Neural crest cell (in vitro differentiated cells): ENCODE measurements around the gene PMEPA1. TPM values are rescaled to one million over a fixed set of nuclear protein-coding genes. Genes with fewer than 3 reads are reported as not detected.
A peak's percentile ranks its signal among the peaks of the same experiment; 100 is the strongest.

Experiments used
- DNase-seq: peaks from one replicate; pipeline ENCODE4 v3.0.0; 2021; ENCODE audit warnings: low read depth, mixed read lengths, low spot score
- H3K27ac Mint-ChIP-seq: one replicate; pipeline ENCODE4 v1.8.0; 2021; ENCODE audit warnings: mild to moderate bottlenecking, mixed read lengths; ENCODE audit not compliant: unreplicated experiment
- H3K27me3 Mint-ChIP-seq: 2 replicates; pipeline ENCODE4 v1.8.0; 2021; ENCODE audit warnings: low read depth, mild to moderate bottlenecking, mixed read lengths
- H3K36me3 Mint-ChIP-seq: 2 replicates; pipeline ENCODE4 v1.8.0; 2021; ENCODE audit warnings: low read depth, mild to moderate bottlenecking, mixed read lengths
- H3K4me1 Mint-ChIP-seq: 2 replicates; pipeline ENCODE4 v1.8.0; 2021; ENCODE audit warnings: mixed read lengths
- H3K4me3 Mint-ChIP-seq: one replicate; pipeline ENCODE4 v1.8.0; 2021; ENCODE audit warnings: mild to moderate bottlenecking, mixed read lengths
- H3K9me3 Mint-ChIP-seq: 2 replicates; pipeline ENCODE4 v1.8.0; 2021; ENCODE audit warnings: mixed read lengths
- total RNA-seq: library from RNA; stranded (reverse); gene quantifications from 2 replicates; pipeline ENCODE4 v1.2.1, GENCODE V29; 2021
- TF ChIP-seq, protein P1 (sequence below): fragments of 200-600 bp; sonication (generic); conservative IDR thresholded peaks from 2 replicates; pipeline ENCODE4 v1.5.0; 2021; ENCODE audit warnings: antibody characterized with exemption, mild to moderate bottlenecking

The PMEPA1 gene
- total RNA-seq, 1 donor from 2014 or later = 3.2 TPM

DNA sequence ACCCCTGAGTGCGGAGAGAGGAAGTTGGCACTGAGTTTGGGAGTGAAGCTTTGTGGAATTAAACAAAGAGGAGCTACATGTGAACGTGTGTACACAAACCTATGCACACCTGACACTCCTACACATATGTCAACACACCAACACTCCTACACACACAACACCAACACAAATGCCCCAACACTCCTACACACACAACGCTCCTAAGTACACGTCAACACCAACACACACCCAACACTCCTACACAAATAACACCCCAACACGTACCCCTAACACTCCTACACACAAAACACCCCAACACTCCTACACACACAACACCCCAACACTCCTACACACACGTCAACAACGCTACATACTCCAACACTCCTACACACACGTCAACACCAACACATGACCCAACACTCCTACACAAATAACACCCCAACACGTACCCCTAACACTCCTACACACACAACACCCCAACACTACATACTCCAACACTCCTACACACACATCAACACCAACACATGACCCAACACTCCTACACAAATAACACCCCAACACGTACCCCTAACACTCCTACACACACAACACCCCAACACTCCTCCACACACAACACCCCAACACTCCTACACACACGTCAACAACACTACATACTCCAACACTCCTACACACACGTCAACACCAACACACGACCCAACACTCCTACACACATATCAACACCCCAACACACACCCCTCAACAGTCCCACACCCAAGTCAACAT lies 49.5 kb downstream of the PMEPA1 start:
- no peak for DNase-seq
- Mint-ChIP-seq H3K9me3 (no peaks in the 10 kb centered on the region), H3K27me3 (no peaks in the 10 kb centered on the region), H3K36me3 (no peaks in the 10 kb centered on the region), H3K27ac (no peak overlapping the region), H3K4me3 (no peak overlapping the region), H3K4me1 (peaks cover 4% of the 10 kb centered on the region)
- TF ChIP-seq, protein P1, sequence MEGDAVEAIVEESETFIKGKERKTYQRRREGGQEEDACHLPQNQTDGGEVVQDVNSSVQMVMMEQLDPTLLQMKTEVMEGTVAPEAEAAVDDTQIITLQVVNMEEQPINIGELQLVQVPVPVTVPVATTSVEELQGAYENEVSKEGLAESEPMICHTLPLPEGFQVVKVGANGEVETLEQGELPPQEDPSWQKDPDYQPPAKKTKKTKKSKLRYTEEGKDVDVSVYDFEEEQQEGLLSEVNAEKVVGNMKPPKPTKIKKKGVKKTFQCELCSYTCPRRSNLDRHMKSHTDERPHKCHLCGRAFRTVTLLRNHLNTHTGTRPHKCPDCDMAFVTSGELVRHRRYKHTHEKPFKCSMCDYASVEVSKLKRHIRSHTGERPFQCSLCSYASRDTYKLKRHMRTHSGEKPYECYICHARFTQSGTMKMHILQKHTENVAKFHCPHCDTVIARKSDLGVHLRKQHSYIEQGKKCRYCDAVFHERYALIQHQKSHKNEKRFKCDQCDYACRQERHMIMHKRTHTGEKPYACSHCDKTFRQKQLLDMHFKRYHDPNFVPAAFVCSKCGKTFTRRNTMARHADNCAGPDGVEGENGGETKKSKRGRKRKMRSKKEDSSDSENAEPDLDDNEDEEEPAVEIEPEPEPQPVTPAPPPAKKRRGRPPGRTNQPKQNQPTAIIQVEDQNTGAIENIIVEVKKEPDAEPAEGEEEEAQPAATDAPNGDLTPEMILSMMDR = no peak

DNA sequence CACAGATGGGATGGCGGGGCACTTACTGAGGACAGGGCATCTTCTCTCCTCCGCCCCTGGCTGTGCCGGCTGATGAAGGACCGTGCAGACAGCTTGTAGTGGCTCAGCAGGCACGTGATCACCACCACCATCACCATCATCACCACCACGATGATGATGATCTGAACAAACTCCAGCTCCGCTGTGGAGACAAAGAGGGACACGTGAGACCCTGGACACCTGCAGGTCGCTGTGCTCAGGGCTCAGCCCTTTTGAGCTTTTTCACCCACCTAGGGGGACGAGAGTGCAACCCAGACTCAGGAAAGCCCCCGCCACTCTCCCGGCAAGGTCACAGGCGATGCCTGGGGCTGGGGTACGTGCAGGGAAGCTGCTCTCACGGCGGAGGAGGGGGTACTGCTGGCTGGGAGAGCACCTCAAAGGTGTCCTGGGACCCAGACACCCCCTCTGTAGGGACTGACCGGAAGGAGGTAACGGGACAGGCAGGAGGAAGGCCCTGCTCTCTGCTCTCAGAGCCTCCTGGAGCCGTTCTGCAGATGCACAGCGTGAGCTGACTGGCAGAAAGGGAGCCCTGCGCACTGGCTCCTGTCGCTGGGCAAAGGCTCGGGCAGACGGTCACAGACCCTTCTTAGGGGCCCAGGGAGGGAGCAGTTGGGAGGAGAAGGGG lies 50.2 kb downstream of the PMEPA1 start:
- H3K27ac Mint-ChIP-seq = no peak overlapping the region

DNA sequence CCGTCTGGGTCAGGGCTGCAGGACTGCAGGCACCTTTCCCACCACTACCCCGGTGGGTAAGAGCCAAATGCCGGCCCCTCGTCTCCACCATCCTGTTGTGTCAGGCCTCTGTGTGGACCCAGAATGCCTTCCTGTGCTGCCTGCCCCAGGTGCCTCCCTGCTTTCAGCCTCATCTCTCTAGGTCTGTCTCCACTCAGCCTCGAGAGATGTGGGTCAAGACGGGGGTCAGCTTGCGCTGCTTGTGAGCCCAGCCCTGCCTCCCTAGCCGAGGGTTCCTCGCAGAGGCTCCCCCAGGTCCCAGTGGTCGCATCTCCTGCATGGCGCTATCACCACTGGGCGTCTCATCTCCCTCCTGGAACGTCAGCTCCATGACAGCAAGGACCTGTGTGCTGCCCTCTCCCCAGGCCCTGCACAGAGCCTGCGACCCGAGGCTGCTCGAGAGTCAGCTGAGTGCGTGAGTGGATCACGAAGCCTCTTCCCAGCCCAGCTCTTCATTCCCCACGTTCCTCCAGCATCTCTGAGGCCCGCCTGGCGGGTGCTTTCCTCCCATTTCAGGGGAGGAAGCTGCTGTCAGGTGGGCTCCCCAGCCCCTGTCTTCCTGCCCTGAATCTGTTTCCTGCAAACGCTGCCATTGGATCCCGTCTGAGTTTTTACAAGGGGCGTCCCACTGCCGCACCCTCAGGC lies 50.8 kb downstream of the PMEPA1 start:
- TF ChIP-seq, protein P1 = no peak
- no peaks in the 10 kb centered on the region for H3K9me3 Mint-ChIP-seq
- no peaks in the 10 kb centered on the region for H3K36me3 Mint-ChIP-seq
- H3K27ac Mint-ChIP-seq = peak overlapping the region; percentile 27
- peaks cover 3% of the 10 kb centered on the region for H3K27me3 Mint-ChIP-seq
- H3K4me1 Mint-ChIP-seq = peaks cover 9% of the 10 kb centered on the region
- no peak for DNase-seq
- no peak overlapping the region for H3K4me3 Mint-ChIP-seq

More for the DNA sequence above, 50.2 kb downstream of the PMEPA1 start:
- DNase-seq = no peak
- Mint-ChIP-seq H3K36me3 (no peaks in the 10 kb centered on the region), H3K4me1 (peaks cover 4% of the 10 kb centered on the region), H3K27me3 (no peaks in the 10 kb centered on the region), H3K9me3 (no peaks in the 10 kb centered on the region), H3K4me3 (no peak overlapping the region)
- TF ChIP-seq, protein P1 = no peak

DNA sequence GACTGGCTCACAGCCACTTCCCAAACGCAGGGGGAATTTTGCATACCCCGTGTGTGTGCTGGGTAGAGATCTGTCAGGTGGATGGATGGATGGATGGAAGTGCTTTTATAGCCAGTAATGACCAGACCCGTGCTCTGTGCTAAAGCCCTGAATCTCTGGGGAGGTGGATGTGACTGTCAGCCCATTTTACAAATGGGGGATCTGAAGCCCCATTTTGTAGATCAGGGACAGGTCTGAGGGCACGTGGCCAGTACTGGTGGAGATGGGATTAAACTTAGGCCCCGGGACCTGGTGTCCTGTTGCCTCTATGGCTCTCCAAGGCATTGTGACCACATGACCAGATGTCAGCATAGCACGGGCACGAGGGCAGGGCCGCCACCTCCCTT lies 51.4 kb downstream of the PMEPA1 start:
- TF ChIP-seq, protein P1 = no peak
- no peak for DNase-seq
- Mint-ChIP-seq H3K36me3 (no peaks in the 10 kb centered on the region), H3K9me3 (no peaks in the 10 kb centered on the region), H3K27ac (no peak overlapping the region), H3K4me1 (peaks cover 9% of the 10 kb centered on the region), H3K27me3 (peaks cover 3% of the 10 kb centered on the region), H3K4me3 (no peak overlapping the region)

DNA sequence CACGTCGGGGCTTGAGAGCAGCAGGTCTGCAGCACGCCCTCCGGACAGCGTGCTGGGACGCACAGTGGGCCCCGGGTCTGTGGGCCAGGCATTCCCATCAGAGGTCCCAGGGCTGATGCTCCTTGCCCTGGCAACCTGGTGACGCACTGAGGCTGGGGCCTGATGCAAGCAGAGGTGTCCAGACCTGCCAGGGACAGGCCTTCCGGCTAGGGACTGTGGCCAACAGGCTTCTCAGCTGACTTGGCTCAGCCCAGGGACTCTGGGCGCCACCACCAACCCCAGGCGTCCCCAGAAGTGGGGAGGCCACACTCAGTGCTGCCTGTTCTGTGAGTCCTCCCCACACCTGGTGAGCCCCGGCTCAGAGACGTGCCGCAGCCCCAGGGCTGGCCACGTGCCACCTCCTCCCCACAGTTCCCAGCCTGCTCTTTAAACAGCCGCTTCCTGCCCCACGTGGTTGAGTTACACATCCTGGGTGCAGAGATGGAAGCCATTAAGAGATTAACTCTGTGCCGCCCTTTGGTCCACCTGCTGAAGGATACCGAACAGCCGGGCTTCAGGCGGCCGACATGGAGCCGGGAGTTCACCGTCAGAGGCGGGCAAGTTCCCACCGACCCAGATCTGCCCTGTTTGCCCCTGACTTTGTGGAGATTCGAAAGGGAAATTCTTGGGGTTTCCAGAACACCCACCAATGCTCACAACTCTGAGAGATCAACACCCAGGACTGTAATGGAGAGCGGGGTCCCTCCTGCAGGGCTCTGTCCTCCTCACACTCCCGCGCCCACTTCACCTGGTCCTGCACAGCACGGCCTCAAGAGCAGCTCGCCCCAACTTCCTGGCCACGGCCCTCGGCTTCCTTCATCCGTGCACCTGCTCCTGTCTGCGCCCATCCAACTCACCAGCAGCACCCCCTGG lies 52.0 kb downstream of the PMEPA1 start:
- Mint-ChIP-seq H3K36me3 (no peaks in the 10 kb centered on the region), H3K27me3 (peaks cover 3% of the 10 kb centered on the region), H3K4me3 (no peak overlapping the region), H3K4me1 (peaks cover 6% of the 10 kb centered on the region), H3K27ac (no peak overlapping the region), H3K9me3 (no peaks in the 10 kb centered on the region)
- TF ChIP-seq, protein P1 = no peak
- no peak for DNase-seq
